ENCODE measurements around the gene ACBD6.

- TF ChIP-seq CTCF (IDR thresholded peaks at IDR 0.05) = no peak
- no peak for TF ChIP-seq REST (IDR thresholded peaks at IDR 0.05; ENCODE audit: insufficient read depth in 1 of 2, low read depth in 2 of 2, low read length in 1 of 2)
- no peak for TF ChIP-seq TCF7L2 (IDR thresholded peaks at IDR 0.05; ENCODE audit: low read depth, low read length)
- TF ChIP-seq POLR2AphosphoS5 (IDR thresholded peaks at IDR 0.05; ENCODE audit: low read depth, low read length) = no peak
- no peak for TF ChIP-seq SIN3A (IDR thresholded peaks at IDR 0.05; ENCODE audit: borderline replicate concordance, insufficient read depth, low read depth, low read length)
These were observed 1.8 kb upstream of the ACBD6 start for GRCh38 chr1:180504186-180504585.

Data from Panc1 (cell line).